HG03175 (cell line): ENCODE measurements around the gene PRKCZ.

Experiments
- ATAC-seq: cut with Tn5 transposase; IDR thresholded peaks from one replicate; pipeline ENCODE4 v1.9.1; 2021; ENCODE audit warnings: mild to moderate bottlenecking, moderate library complexity; ENCODE audit not compliant: unreplicated experiment

The PRKCZ gene

GRCh38 chr1:2202843-2203601 is 152.8 kb downstream of the PRKCZ start:
- no peak for ATAC-seq

GRCh38 chr1:2203671-2204414 is 153.6 kb downstream of the PRKCZ start:
- no peak for ATAC-seq

GRCh38 chr1:2204415-2205190 is 154.4 kb downstream of the PRKCZ start:
- ATAC-seq: peak; percentile 36

- peak; percentile 75 for ATAC-seq
These were observed 155.2 kb downstream of the PRKCZ start for GRCh38 chr1:2205191-2205952.

- ATAC-seq: no peak
These were observed 156.7 kb downstream of the PRKCZ start for GRCh38 chr1:2206813-2207487.

GRCh38 chr1:2208309-2209239 is 158.4 kb downstream of the PRKCZ start:
- no peak for ATAC-seq

GRCh38 chr1:2209400-2210083 is 159.3 kb downstream of the PRKCZ start:
- ATAC-seq: no peak

- no peak for ATAC-seq
These were observed 160.0 kb downstream of the PRKCZ start for GRCh38 chr1:2210084-2210653.

- ATAC-seq: no peak
These were observed 160.6 kb downstream of the PRKCZ start for GRCh38 chr1:2210786-2211185.

- ATAC-seq: no peak
These were observed 162.0 kb downstream of the PRKCZ start for GRCh38 chr1:2212274-2212531.

GRCh38 chr1:2212532-2213491 is 162.6 kb downstream of the PRKCZ start:
- ATAC-seq: no peak

- ATAC-seq: no peak
These were observed 163.6 kb downstream of the PRKCZ start for GRCh38 chr1:2213576-2214505.

GRCh38 chr1:2214541-2215241 is 164.5 kb downstream of the PRKCZ start:
- no peak for ATAC-seq

GRCh38 chr1:2215329-2215728 is 165.1 kb downstream of the PRKCZ start:
- ATAC-seq: no peak

- ATAC-seq: no peak
These were observed 165.9 kb downstream of the PRKCZ start for GRCh38 chr1:2215909-2216766.
